ENCODE measurements around the gene ANKRD26. TPM values are rescaled to one million over a fixed set of nuclear protein-coding genes. Genes with fewer than 3 reads are reported as not detected.

The ANKRD26 gene
- total RNA-seq, 1 donor from 2014 or later: 22.7 TPM

- H4K20me1 ChIP-seq (ENCODE audit: low read depth): no peaks in the 10 kb centered on the region
- peaks cover 1% of the 10 kb centered on the region for H3K36me3 ChIP-seq
- no peaks in the 10 kb centered on the region for H3K27me3 ChIP-seq
- H3K79me2 ChIP-seq (ENCODE audit: low read depth): no peaks in the 10 kb centered on the region
- H3K9ac ChIP-seq: no peak overlapping the region
- no peak overlapping the region for H3K4me2 ChIP-seq
- no peak overlapping the region for H2AFZ ChIP-seq (replicated peaks)
- peaks cover 26% of the 10 kb centered on the region for H3K36me3 Mint-ChIP-seq
- H3K4me1 Mint-ChIP-seq: no peaks in the 10 kb centered on the region
- H3F3A ChIP-seq (ENCODE audit: low read depth): no peaks in the 10 kb centered on the region
- H3K4me3 Mint-ChIP-seq: no peak overlapping the region
- H3K9me3 Mint-ChIP-seq: no peaks in the 10 kb centered on the region
- H3K27me3 Mint-ChIP-seq (ENCODE audit: insufficient read depth, low read depth): no peaks in the 10 kb centered on the region
- no peak for DNase-seq (ENCODE audit: low spot score)
- no peak overlapping the region for H3K27ac ChIP-seq
- H3K4me3 ChIP-seq: no peak overlapping the region
- no peaks in the 10 kb centered on the region for H3K9me3 ChIP-seq (ENCODE audit: low read depth)
- no peak overlapping the region for H3K27ac Mint-ChIP-seq
- no peak for TF ChIP-seq EZH2phosphoT487 (IDR thresholded peaks at IDR 0.05)
- TF ChIP-seq EZH2 (IDR thresholded peaks at IDR 0.05): no peak
- TF ChIP-seq, protein P1, sequence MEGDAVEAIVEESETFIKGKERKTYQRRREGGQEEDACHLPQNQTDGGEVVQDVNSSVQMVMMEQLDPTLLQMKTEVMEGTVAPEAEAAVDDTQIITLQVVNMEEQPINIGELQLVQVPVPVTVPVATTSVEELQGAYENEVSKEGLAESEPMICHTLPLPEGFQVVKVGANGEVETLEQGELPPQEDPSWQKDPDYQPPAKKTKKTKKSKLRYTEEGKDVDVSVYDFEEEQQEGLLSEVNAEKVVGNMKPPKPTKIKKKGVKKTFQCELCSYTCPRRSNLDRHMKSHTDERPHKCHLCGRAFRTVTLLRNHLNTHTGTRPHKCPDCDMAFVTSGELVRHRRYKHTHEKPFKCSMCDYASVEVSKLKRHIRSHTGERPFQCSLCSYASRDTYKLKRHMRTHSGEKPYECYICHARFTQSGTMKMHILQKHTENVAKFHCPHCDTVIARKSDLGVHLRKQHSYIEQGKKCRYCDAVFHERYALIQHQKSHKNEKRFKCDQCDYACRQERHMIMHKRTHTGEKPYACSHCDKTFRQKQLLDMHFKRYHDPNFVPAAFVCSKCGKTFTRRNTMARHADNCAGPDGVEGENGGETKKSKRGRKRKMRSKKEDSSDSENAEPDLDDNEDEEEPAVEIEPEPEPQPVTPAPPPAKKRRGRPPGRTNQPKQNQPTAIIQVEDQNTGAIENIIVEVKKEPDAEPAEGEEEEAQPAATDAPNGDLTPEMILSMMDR (IDR thresholded peaks at IDR 0.05): no peak
- no peaks in the 10 kb centered on the region for H3K4me1 ChIP-seq
Measured at GRCh38 chr10:27041196-27041595, 59.1 kb downstream of the ANKRD26 start.

DNA sequence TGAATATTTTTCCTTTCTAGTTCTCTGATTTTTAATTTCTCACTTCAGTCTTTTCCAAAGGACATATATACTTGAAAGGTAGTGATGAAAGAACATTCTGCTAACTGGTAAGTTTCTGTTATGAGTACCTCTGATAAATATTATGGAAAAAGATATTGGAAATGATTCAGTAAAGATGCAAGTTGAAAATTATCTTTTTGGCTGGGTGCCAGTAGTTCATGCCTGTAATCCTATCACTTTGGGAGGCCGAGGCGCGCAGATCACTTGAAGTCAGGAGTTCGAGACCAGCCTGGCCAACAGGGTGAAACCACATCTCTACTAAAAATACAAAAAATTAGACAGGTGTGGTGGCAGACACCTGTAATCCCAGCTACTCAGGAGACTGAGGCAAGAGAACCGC is 62.1 kb downstream of the ANKRD26 start:
- Histone ChIP-seq H3K9ac (no peak overlapping the region), H3F3A (ENCODE audit: low read depth) (no peaks in the 10 kb centered on the region), H3K27ac (no peak overlapping the region), H3K4me1 (no peaks in the 10 kb centered on the region), H3K4me2 (no peak overlapping the region), H2AFZ (replicated peaks) (no peak overlapping the region), H3K79me2 (ENCODE audit: low read depth) (no peaks in the 10 kb centered on the region), H3K36me3 (no peaks in the 10 kb centered on the region), H3K4me3 (no peak overlapping the region), H4K20me1 (ENCODE audit: low read depth) (no peaks in the 10 kb centered on the region), H3K27me3 (no peaks in the 10 kb centered on the region), H3K9me3 (ENCODE audit: low read depth) (no peaks in the 10 kb centered on the region)
- no peak overlapping the region for H3K4me3 Mint-ChIP-seq
- H3K27ac Mint-ChIP-seq: no peak overlapping the region
- H3K9me3 Mint-ChIP-seq: no peaks in the 10 kb centered on the region
- peaks cover 24% of the 10 kb centered on the region for H3K36me3 Mint-ChIP-seq
- no peaks in the 10 kb centered on the region for H3K27me3 Mint-ChIP-seq (ENCODE audit: insufficient read depth, low read depth)
- DNase-seq (ENCODE audit: low spot score): no peak
- H3K4me1 Mint-ChIP-seq: no peaks in the 10 kb centered on the region
- TF ChIP-seq, protein P1 (IDR thresholded peaks at IDR 0.05): no peak
- TF ChIP-seq EZH2 (IDR thresholded peaks at IDR 0.05): no peak

- no peaks in the 10 kb centered on the region for H3K4me1 ChIP-seq
- Mint-ChIP-seq H3K27ac (no peak overlapping the region), H3K9me3 (no peaks in the 10 kb centered on the region), H3K4me3 (no peak overlapping the region), H3K4me1 (peaks cover 3% of the 10 kb centered on the region), H3K27me3 (ENCODE audit: insufficient read depth, low read depth) (no peaks in the 10 kb centered on the region), H3K36me3 (peaks cover 13% of the 10 kb centered on the region)
- no peak overlapping the region for H3K4me3 ChIP-seq
- H3K36me3 ChIP-seq: no peaks in the 10 kb centered on the region
- H3K9ac ChIP-seq: no peak overlapping the region
- H3K27me3 ChIP-seq: no peaks in the 10 kb centered on the region
- no peaks in the 10 kb centered on the region for H4K20me1 ChIP-seq (ENCODE audit: low read depth)
- H3K4me2 ChIP-seq: no peak overlapping the region
- TF ChIP-seq EZH2phosphoT487 (IDR thresholded peaks at IDR 0.05) (no peak), EZH2 (IDR thresholded peaks at IDR 0.05) (no peak)
- TF ChIP-seq, protein P1 (IDR thresholded peaks at IDR 0.05): no peak
- no peak overlapping the region for H3K27ac ChIP-seq
- H3K79me2 ChIP-seq (ENCODE audit: low read depth): no peaks in the 10 kb centered on the region
- H2AFZ ChIP-seq (replicated peaks): no peak overlapping the region
- no peak for DNase-seq (ENCODE audit: low spot score)
- no peaks in the 10 kb centered on the region for H3K9me3 ChIP-seq (ENCODE audit: low read depth)
- H3F3A ChIP-seq (ENCODE audit: low read depth): no peaks in the 10 kb centered on the region
Measured at GRCh38 chr10:27035163-27035562, 65.1 kb downstream of the ANKRD26 start.

All from neural progenitor cell (in vitro differentiated cells).